GM19099 (cell line): ENCODE measurements around the gene GRAMD1B.

Experiments used
- POLR2A ChIP-seq: IDR thresholded peaks from 3 replicates; pipeline ENCODE4 v1.6.1; 2011; ENCODE audit warnings: low read depth; ENCODE audit not compliant: insufficient read length; ENCODE audit errors: extremely low read depth

The GRAMD1B gene

DNA sequence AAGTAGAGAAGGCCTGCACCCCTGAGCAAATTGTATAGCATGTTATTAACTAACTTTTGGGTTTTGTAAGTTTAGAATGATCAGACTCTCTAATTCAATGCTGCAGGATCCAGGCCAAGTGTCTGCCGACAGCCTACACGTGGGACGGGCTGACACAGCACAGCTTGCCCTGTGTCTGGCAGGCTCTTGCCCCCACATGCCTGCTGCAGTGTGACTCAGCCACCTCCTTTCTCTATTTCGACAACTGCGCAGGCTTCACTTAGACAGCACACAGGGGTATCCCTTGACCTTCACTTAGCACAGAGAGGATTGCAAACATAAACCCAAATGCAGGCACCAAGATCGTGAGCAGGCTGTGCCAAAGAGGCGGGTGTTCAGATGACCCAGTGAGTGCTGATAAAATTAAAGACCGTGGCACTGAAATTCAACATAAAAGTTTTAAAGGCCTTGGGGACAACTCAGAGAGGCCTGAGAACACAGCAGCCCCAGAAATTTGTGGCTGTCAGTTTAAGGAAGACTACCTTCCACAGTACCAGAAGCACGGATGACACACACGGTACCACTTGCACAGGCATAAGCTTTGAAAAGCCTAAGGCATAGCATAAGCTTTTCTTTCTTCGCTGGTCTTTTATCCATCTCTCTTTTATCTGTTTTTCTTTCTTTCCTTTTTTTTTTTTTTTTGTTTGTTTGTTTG is 186.6 kb downstream of the GRAMD1B start:
- TF ChIP-seq POLR2A, result no peak

DNA sequence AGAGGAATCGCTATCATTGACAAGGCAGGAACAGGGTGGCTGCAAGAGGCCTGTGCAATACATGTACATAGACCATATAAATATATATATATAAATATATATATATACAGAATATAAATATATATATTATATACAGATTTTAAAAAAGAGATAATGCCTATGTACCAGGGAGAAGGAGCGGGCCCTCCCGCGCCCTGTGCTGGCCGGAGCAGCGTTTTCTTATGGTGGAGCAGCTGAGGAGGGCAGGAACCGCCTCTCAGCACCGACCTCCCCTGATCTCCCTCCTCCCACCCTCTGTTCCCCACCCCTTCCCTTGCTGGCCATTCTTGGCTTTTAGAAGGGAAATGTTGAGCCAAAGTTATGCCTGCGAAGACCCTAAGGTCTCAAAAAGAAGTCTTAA is 192.5 kb downstream of the GRAMD1B start:
- no peak for TF ChIP-seq POLR2A

GRCh38 chr11:123624974-123625373 is 194.9 kb downstream of the GRAMD1B start:
- no peak for TF ChIP-seq POLR2A

DNA sequence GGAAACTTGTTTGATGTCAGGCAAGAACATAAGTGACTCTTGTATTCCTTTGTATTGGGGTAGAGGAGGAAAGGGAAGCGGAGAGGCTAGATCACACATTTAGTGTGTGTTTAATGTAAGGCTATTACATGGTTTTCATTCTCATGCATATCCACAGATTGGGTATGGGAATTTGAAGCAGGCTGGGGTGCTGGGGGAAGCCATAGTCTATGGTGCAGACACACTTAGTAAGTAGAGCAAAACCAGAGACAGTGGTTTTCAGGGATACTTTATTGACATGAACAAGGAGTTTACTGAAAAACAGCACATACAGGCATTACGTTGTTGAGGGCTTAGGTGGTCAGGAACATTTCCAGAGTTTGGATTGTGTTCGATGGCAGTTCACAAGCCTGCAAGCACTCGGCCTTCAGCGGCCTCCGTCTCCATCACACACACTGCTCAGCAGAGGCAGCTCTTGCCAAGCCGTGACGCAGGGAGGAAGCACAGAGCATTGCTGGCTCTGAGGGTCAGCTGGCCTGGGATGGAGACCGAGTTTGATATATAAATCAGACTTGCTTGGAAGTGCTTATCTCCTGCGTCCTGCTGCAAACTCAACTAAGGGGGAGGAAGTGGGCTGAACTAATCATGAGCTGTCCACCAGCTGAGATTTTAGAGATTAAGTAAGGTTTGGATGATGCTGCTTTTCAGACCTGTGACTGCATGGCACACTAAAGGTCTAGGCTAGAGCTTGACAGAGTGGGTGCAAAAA is 199.0 kb downstream of the GRAMD1B start:
- no peak for TF ChIP-seq POLR2A

GRCh38 chr11:123630126-123630608 is 200.1 kb downstream of the GRAMD1B start:
- no peak for TF ChIP-seq POLR2A

- no peak for TF ChIP-seq POLR2A
Observed at GRCh38 chr11:123640029-123640428, 210.0 kb downstream of the GRAMD1B start.

GRCh38 chr11:123640677-123641494 is 210.8 kb downstream of the GRAMD1B start:
- TF ChIP-seq POLR2A, result no peak

- TF ChIP-seq POLR2A, result no peak
Observed at GRCh38 chr11:123641495-123641840, 211.4 kb downstream of the GRAMD1B start.

DNA sequence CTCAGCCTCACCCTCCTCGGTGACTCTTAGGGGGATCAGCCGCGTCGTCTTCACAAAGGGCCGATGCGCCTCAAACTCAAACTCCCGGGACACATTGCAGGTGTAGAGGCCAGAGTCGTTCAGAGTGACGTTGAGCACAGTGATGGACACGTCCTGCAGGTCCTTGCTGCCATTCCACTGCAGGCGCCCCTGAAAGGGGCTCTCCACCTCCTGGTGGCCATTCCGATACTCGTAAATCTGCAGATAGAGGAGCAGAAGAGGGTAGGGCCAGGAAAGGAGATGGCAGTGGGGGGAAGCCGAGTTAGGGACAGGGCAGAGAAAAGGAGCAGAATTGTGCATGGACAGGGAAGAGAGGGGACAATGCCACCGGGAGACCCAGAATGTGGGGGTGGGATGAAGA is 212.4 kb downstream of the GRAMD1B start:
- TF ChIP-seq POLR2A, result no peak

DNA sequence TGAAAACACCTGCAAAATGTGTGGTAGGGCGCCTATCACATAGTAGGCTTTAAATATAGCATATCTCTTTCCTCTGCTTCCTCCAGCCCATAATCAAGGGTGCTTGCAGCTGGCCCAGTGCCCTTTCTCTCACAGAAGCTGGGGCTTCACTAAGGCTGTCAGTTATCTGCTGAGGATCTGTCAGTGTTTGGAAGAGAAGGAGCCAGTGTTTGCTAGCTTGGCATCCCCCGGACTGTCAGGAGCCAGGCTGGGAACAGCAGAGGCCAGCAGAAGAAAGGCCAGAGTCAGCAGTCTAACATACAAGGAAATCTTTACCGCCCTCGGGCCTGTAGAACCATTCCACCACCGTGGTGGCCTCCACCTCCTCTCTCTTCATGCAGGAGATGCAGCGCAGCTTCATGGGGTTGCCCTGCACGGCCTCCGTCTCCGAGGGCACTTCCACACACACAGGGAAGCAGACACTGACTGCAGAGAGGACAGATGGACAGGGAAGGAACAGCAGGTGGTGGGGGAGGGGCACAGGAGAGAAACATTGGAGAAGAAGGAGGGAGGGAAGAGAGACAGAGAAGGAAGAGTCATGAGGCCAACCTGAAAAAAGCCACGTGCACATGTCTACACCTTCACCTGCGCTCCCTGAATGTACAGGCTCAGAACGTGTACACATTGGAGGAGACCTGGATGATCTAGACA is 215.4 kb downstream of the GRAMD1B start:
- TF ChIP-seq POLR2A, result no peak

DNA sequence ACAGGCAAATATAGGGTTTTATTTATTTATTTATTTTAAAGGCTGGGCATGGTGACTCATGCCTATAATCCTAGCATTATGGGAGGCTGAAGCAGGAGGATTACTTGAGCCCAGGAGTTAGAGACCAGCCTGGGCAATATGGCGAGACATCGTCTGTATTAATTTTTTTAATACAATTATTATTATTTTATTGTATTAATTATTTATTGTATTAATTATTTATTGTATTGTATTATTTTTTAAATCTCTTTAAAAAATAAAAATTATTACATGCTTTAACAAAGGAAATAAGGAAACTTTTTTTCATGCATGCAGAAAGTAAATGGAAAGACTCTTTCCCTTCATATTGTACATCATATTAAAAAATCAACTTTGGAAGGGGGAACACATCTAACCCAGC is 220.8 kb downstream of the GRAMD1B start:
- TF ChIP-seq POLR2A, result no peak

GRCh38 chr11:123652599-123652998 is 222.5 kb downstream of the GRAMD1B start:
- TF ChIP-seq POLR2A, result no peak

DNA sequence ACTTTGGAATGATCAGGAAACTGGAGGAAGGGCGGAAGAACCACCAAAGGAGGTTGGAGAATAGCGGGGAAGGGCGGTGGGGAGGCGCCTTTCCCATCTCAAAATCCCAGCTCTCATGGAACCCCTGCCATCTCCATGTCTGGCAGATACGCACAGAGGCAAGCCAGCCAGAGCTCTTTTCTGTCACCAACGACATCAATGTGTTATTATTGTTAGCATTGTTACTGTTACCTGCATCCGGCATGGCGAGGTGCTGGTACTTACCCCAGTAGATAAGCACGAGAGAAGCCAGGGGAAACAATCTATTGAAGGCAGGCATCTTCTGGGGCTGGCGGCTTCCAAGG is 223.4 kb downstream of the GRAMD1B start:
- TF ChIP-seq POLR2A, result no peak

GRCh38 chr11:123653827-123654565 is 223.9 kb downstream of the GRAMD1B start:
- TF ChIP-seq POLR2A, result no peak
